K562 (cell line): Measurements from ENCODE around the gene NFIB.

Experiments
- E4F1 ChIP-seq: fragments of 250-450 bp; sonication (Bioruptor Pico); IDR thresholded peaks from 2 replicates; pipeline ENCODE4 v1.5.0; 2021; ENCODE audit warnings: mild to moderate bottlenecking, borderline replicate concordance
- ELF1 ChIP-seq: fragments of 200-800 bp; sonication (Bioruptor generic); IDR thresholded peaks from 2 replicates; pipeline ENCODE4 v1.6.1; 2016; ENCODE audit warnings: missing genetic modification characterization, missing compliant biosample characterization

GRCh38 chr9:14170392-14170931 is 143.5 kb downstream of the NFIB start:
- TF ChIP-seq ELF1 (tag) (no peak), E4F1 (CRISPR knock-in tag) (no peak)
